Colonic mucosa (tissue), 4 donors: ENCODE data around the gene TNRC6A. TPM values are rescaled to one million over a fixed set of nuclear protein-coding genes. Genes with fewer than 3 reads are reported as not detected.
"Not testable (repeated sequence)": the region's sequence is repeated elsewhere in the genome, so short reads cannot be mapped to it uniquely, and the experiment has no call there.

ENCODE experiments used
- DNase-seq: peaks from one replicate; pipeline ENCODE4 v3.0.0-alpha.2; 2020
- H3K27ac ChIP-seq: fragments of 200-600 bp; one replicate; pipeline ENCODE4 v1.8.0; 2021
- H3K27me3 ChIP-seq: fragments of 200-600 bp; one replicate; pipeline ENCODE4 v1.8.0; 2021
- H3K36me3 ChIP-seq: fragments of 200-600 bp; one replicate; pipeline ENCODE4 v1.8.0; 2021
- H3K4me1 ChIP-seq: fragments of 200-600 bp; one replicate; pipeline ENCODE4 v1.8.0; 2021; ENCODE audit warnings: mild to moderate bottlenecking
- H3K4me3 ChIP-seq: fragments of 200-600 bp; one replicate; pipeline ENCODE4 v1.8.0; 2021
- H3K9ac ChIP-seq, 2 donors: one replicate each; pipeline ENCODE4 v1.7.0; 2013; ENCODE audit warnings: control low read depth in 2 of 2, low read depth in 2 of 2, low read length in 2 of 2
- H3K9me3 ChIP-seq: fragments of 200-600 bp; one replicate; pipeline ENCODE4 v1.8.0; 2021
- CTCF ChIP-seq: fragments of 200-600 bp; IDR thresholded peaks from one replicate; pipeline ENCODE4 v1.8.0; 2022; ENCODE audit warnings: antibody characterized with exemption, mild to moderate bottlenecking
- intact Hi-C: fragments of 100-400 bp; cut with DNase I; formaldehyde crosslinking; loops from one replicate; pipeline ENCODE4 v1.14.1; 2022
- total RNA-seq, 2 donors: library from RNA; stranded (reverse); fragmentation: NEBNext Ultra II Directional in 1 of 2; extraction: Animal tissue kit (Norgen Biotek cat#: 25700) in 1 of 2; gene quantifications; one replicate each; pipeline ENCODE4 v1.2.1, GENCODE V29; 2021
- donor health status: healthy.
- donor health status: DM: no; HTN: no; CAD: no.
- donor health status: DM: no; HTN: no; CAD: no.

TNRC6A gene
- total RNA-seq, 2 donors from 2014 or later, result 32.8 to 33.2 TPM

GRCh38 chr16:24800586-24800985 lies 71.1 kb downstream of the TNRC6A start:
- Histone ChIP-seq H3K4me3 (no peak overlapping the region), H3K9me3 (no peaks in the 10 kb centered on the region), H3K36me3 (peaks cover 28% of the 10 kb centered on the region), H3K4me1 (no peaks in the 10 kb centered on the region), H3K27me3 (no peaks in the 10 kb centered on the region), H3K27ac (no peak overlapping the region), H3K9ac (no peak overlapping the region)
- no peak for DNase-seq
- intact Hi-C loops, result loop anchor here (10.0 kb wide), 1 partner anchor 236 kb away; no protein-coding TSS in a partner anchor
- no peak for TF ChIP-seq CTCF

- no peak overlapping the region for H3K27ac ChIP-seq
- intact Hi-C loops, result loop anchor here (10.0 kb wide), 1 partner anchor 237 kb away; no protein-coding TSS in a partner anchor
Measured at GRCh38 chr16:24801761-24802302, 72.4 kb downstream of the TNRC6A start.

GRCh38 chr16:24805484-24805883 lies 76.0 kb downstream of the TNRC6A start:
- H3K36me3 ChIP-seq, result peaks cover 36% of the 10 kb centered on the region
- intact Hi-C loops, result loop anchor here (10.0 kb wide), 1 partner anchor 241 kb away; no protein-coding TSS in a partner anchor
- H3K27ac ChIP-seq, result no peak overlapping the region
- H3K4me1 ChIP-seq, result no peaks in the 10 kb centered on the region
- TF ChIP-seq CTCF, result no peak
- no peak for DNase-seq
- no peak overlapping the region for H3K4me3 ChIP-seq
- no peaks in the 10 kb centered on the region for H3K9me3 ChIP-seq
- no peak overlapping the region for H3K9ac ChIP-seq
- H3K27me3 ChIP-seq, result no peaks in the 10 kb centered on the region

More at GRCh38 chr16:24801761-24802302, 72.4 kb downstream of the TNRC6A start:
- H3K36me3 ChIP-seq, result peaks cover 29% of the 10 kb centered on the region
- TF ChIP-seq CTCF, result no peak
- H3K27me3 ChIP-seq, result no peaks in the 10 kb centered on the region
- no peaks in the 10 kb centered on the region for H3K4me1 ChIP-seq
- no peak overlapping the region for H3K9ac ChIP-seq
- DNase-seq, result no peak
- no peak overlapping the region for H3K4me3 ChIP-seq
- H3K9me3 ChIP-seq, result no peaks in the 10 kb centered on the region

- Histone ChIP-seq H3K9me3 (no peaks in the 10 kb centered on the region), H3K36me3 (peaks cover 40% of the 10 kb centered on the region), H3K9ac (no peak overlapping the region), H3K4me1 (no peaks in the 10 kb centered on the region), H3K4me3 (no peak overlapping the region), H3K27ac (no peak overlapping the region), H3K27me3 (no peaks in the 10 kb centered on the region)
- intact Hi-C loops, result loop anchor here (10.0 kb wide), 1 partner anchor 242 kb away; no protein-coding TSS in a partner anchor
- DNase-seq, result no peak
- no peak for TF ChIP-seq CTCF
Measured at GRCh38 chr16:24807301-24807700, 77.8 kb downstream of the TNRC6A start.

GRCh38 chr16:24810951-24811843 lies 81.7 kb downstream of the TNRC6A start:
- no peak for DNase-seq
- peaks cover 29% of the 10 kb centered on the region for H3K36me3 ChIP-seq
- H3K27me3 ChIP-seq, result no peaks in the 10 kb centered on the region
- TF ChIP-seq CTCF, result no peak
- H3K4me3 ChIP-seq, result no peak overlapping the region
- intact Hi-C loops, result no loop called here
- H3K27ac ChIP-seq, result no peak overlapping the region
- H3K9me3 ChIP-seq, result no peaks in the 10 kb centered on the region
- H3K9ac ChIP-seq, result no peak overlapping the region
- no peaks in the 10 kb centered on the region for H3K4me1 ChIP-seq

GRCh38 chr16:24812813-24813212 lies 83.4 kb downstream of the TNRC6A start:
- intact Hi-C loops, DNase-seq, H3K9ac ChIP-seq, H3K27me3 ChIP-seq, H3K27ac ChIP-seq, H3K4me3 ChIP-seq, H3K4me1 ChIP-seq, H3K9me3 ChIP-seq: not testable (repeated sequence)
- H3K36me3 ChIP-seq, result peaks cover 29% of the 10 kb centered on the region
